NCI-H774 (cell line): ENCODE results near the gene SDK2.

ENCODE experiments used
- DNase-seq: peaks from one replicate; lab custom pipeline; 2025; lab: John Stamatoyannopoulos, UW

Gene SDK2

GRCh38 chr17:73535746-73536145 is 108.5 kb downstream of the SDK2 start:
- DNase-seq = no peak

- no peak for DNase-seq
Observed at GRCh38 chr17:73534209-73534909, 109.9 kb downstream of the SDK2 start.

- DNase-seq = no peak
Observed at GRCh38 chr17:73533781-73534180, 110.5 kb downstream of the SDK2 start.

GRCh38 chr17:73533127-73533526 is 111.1 kb downstream of the SDK2 start:
- DNase-seq = no peak

GRCh38 chr17:73532421-73532901 is 111.8 kb downstream of the SDK2 start:
- peak; percentile 39 for DNase-seq

- DNase-seq = no peak
Observed at GRCh38 chr17:73531158-73531557, 113.1 kb downstream of the SDK2 start.

- no peak for DNase-seq
Observed at GRCh38 chr17:73528679-73529078, 115.6 kb downstream of the SDK2 start.

GRCh38 chr17:73526952-73527351 is 117.3 kb downstream of the SDK2 start:
- DNase-seq = no peak

- no peak for DNase-seq
Observed at GRCh38 chr17:73524941-73525679, 119.1 kb downstream of the SDK2 start.

- DNase-seq = no peak
Observed at GRCh38 chr17:73522696-73523095, 121.5 kb downstream of the SDK2 start.

- DNase-seq = no peak
Observed at GRCh38 chr17:73522107-73522506, 122.1 kb downstream of the SDK2 start.

- peak; percentile 40 for DNase-seq
Observed at GRCh38 chr17:73521376-73521775, 122.9 kb downstream of the SDK2 start.

- DNase-seq = no peak
Observed at GRCh38 chr17:73520369-73520761, 123.9 kb downstream of the SDK2 start.

GRCh38 chr17:73519714-73520368 is 124.4 kb downstream of the SDK2 start:
- no peak for DNase-seq

- no peak for DNase-seq
Observed at GRCh38 chr17:73519011-73519410, 125.2 kb downstream of the SDK2 start.

- no peak for DNase-seq
Observed at GRCh38 chr17:73516431-73516830, 127.8 kb downstream of the SDK2 start.

- no peak for DNase-seq
Observed at GRCh38 chr17:73514146-73514863, 129.9 kb downstream of the SDK2 start.

GRCh38 chr17:73513426-73513825 is 130.8 kb downstream of the SDK2 start:
- no peak for DNase-seq

GRCh38 chr17:73511719-73512115 is 132.5 kb downstream of the SDK2 start:
- no peak for DNase-seq

- DNase-seq = peak; percentile 14
Observed at GRCh38 chr17:73510981-73511718, 133.1 kb downstream of the SDK2 start.

- DNase-seq = no peak
Observed at GRCh38 chr17:73508931-73509605, 135.2 kb downstream of the SDK2 start.
